Gastroesophageal sphincter (tissue), 3 donors: ENCODE measurements around the gene PTGES2.
A peak's percentile ranks its signal among the peaks of the same experiment; 100 is the strongest.

Source experiments
- EP300 ChIP-seq: sonication (generic); formaldehyde crosslinking; IDR thresholded peaks from one replicate; pipeline ENCODE4 v1.6.1; 2017; ENCODE audit warnings: antibody characterized with exemption, mild to moderate bottlenecking
- POLR2A ChIP-seq, 2 donors: fragments of 450-650 bp; IDR thresholded peaks; one replicate each; pipeline ENCODE4 v1.6.1; 2017; ENCODE audit warnings: antibody characterized with exemption in 2 of 2, mild to moderate bottlenecking in 2 of 2, moderate library complexity in 1 of 2
- POLR2AphosphoS5 ChIP-seq: sonication (generic); formaldehyde crosslinking; IDR thresholded peaks from one replicate; pipeline ENCODE4 v1.6.1; 2017; ENCODE audit warnings: antibody characterized with exemption
- TF ChIP-seq, protein P1 (sequence below), 4 experiments: fragments of 200-600 bp in 2 of 4; fragments of 450-650 bp in 2 of 4; sonication (generic) in 1 of 4; IDR thresholded peaks; one replicate each; pipeline ENCODE4 v1.5.1; 2017 to 2019; ENCODE audit warnings: antibody characterized with exemption in 4 of 4, mild to moderate bottlenecking in 2 of 4, moderate library complexity in 2 of 4

DNA sequence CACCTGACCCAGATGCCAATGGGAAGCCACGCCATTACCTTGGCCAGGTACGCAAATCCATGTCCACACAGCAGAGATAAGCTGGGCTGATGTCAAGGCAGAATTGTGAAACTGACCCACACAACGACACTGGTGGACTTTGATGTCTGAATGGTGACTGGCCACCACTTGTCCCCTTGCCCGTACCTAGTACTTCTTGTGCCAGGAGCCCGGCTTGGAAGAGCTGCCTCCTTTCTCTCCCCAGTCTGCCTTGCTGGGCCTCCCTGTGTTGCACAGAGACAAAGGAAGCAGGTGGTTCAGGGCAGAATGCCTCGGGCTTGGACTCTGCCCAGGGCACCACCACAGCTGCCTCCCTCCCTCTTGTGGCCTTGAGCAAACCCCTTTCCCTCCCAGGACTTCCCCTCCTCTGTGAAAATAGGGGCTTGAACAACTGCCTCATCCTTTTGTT, 23.3 kb downstream of the PTGES2 start:
- TF ChIP-seq POLR2AphosphoS5 (peak; percentile 3), POLR2A (IDR thresholded peaks at IDR 0.05) (no peak), EP300 (no peak)
- TF ChIP-seq, protein P1, sequence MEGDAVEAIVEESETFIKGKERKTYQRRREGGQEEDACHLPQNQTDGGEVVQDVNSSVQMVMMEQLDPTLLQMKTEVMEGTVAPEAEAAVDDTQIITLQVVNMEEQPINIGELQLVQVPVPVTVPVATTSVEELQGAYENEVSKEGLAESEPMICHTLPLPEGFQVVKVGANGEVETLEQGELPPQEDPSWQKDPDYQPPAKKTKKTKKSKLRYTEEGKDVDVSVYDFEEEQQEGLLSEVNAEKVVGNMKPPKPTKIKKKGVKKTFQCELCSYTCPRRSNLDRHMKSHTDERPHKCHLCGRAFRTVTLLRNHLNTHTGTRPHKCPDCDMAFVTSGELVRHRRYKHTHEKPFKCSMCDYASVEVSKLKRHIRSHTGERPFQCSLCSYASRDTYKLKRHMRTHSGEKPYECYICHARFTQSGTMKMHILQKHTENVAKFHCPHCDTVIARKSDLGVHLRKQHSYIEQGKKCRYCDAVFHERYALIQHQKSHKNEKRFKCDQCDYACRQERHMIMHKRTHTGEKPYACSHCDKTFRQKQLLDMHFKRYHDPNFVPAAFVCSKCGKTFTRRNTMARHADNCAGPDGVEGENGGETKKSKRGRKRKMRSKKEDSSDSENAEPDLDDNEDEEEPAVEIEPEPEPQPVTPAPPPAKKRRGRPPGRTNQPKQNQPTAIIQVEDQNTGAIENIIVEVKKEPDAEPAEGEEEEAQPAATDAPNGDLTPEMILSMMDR (IDR thresholded peaks at IDR 0.05): no peak
